Keratinocyte (primary cell): Measurements from ENCODE around the gene TMEM132C. TPM values are rescaled to one million over a fixed set of nuclear protein-coding genes. Genes with fewer than 3 reads are reported as not detected.

Source experiments
- DNase-seq: peaks from one replicate; pipeline ENCODE4 v3.0.0-alpha.2; 2011; ENCODE audit warnings: low read depth, missing footprints, low spot score
- FAIRE-seq: peaks from 2 replicates; lab custom pipeline; 2011; peaks lifted over from hg19 to GRCh38; lab: Jason Lieb, UNC
- H2AFZ ChIP-seq: 2 replicates; pipeline ENCODE4 v1.6.0; 2012; ENCODE audit warnings: low read length, control low read depth, inconsistent platforms; ENCODE audit not compliant: control insufficient read depth
- H3K27ac ChIP-seq: 2 replicates; pipeline ENCODE4 v1.5.1; 2011; ENCODE audit warnings: low read length; ENCODE audit not compliant: control insufficient read depth, insufficient read depth
- H3K27me3 ChIP-seq: 3 replicates; pipeline ENCODE4 v1.6.0; 2011; ENCODE audit warnings: low read length; ENCODE audit not compliant: control insufficient read depth, insufficient read depth; ENCODE audit errors: extremely low read depth
- H3K36me3 ChIP-seq, 2 experiments: 2 replicates in 1 of 2; 3 replicates in 1 of 2; pipeline ENCODE4 v1.5.1; 2011; ENCODE audit warnings: low read length in 2 of 2, mild to moderate bottlenecking in 1 of 2; ENCODE audit not compliant: control insufficient read depth in 2 of 2, insufficient read depth in 2 of 2; ENCODE audit errors: extremely low read depth in 1 of 2
- H3K4me1 ChIP-seq: 3 replicates; pipeline ENCODE4 v1.5.1; 2011; ENCODE audit warnings: low read length; ENCODE audit not compliant: control insufficient read depth, insufficient read depth; ENCODE audit errors: extremely low read depth
- H3K4me2 ChIP-seq: 3 replicates; pipeline ENCODE4 v1.6.0; 2011; ENCODE audit warnings: low read depth, low read length; ENCODE audit not compliant: control insufficient read depth, insufficient read depth; ENCODE audit errors: extremely low read depth
- H3K4me3 ChIP-seq, 3 experiments: fragments of 200-600 bp in 1 of 3; sonication (generic) in 1 of 3; 2 replicates in 2 of 3; 3 replicates in 1 of 3; pipeline ENCODE4 v1.5.1; 2011 to 2016; ENCODE audit warnings: low read length in 3 of 3, mild to moderate bottlenecking in 3 of 3, control low read depth in 2 of 3, inconsistent platforms in 1 of 3, low read depth in 1 of 3, mixed read lengths in 1 of 3, mixed run types in 1 of 3, moderate library complexity in 1 of 3; ENCODE audit not compliant: control insufficient read depth in 2 of 3, insufficient read depth in 2 of 3; ENCODE audit errors: extremely low read depth in 1 of 3
- H3K79me2 ChIP-seq: 2 replicates; pipeline ENCODE4 v1.6.0; 2012; ENCODE audit warnings: low read length; ENCODE audit not compliant: control insufficient read depth, insufficient read depth
- H3K9ac ChIP-seq: 3 replicates; pipeline ENCODE4 v1.6.0; 2011; ENCODE audit warnings: low read length; ENCODE audit not compliant: control insufficient read depth, insufficient read depth; ENCODE audit errors: extremely low read depth
- H3K9me1 ChIP-seq: 3 replicates; pipeline ENCODE4 v1.6.0; 2011; ENCODE audit warnings: low read length; ENCODE audit not compliant: control insufficient read depth, insufficient read depth; ENCODE audit errors: extremely low read depth
- H3K9me3 ChIP-seq: 2 replicates; pipeline ENCODE4 v1.5.1; 2012; ENCODE audit warnings: low read depth, low read length; ENCODE audit not compliant: control insufficient read depth
- H4K20me1 ChIP-seq: 3 replicates; pipeline ENCODE4 v1.6.0; 2011; ENCODE audit warnings: low read length; ENCODE audit not compliant: control insufficient read depth, insufficient read depth; ENCODE audit errors: extremely low read depth
- CTCF ChIP-seq, 3 experiments: IDR thresholded peaks in 1 of 3; conservative IDR thresholded peaks in 1 of 3; optimal IDR thresholded peaks in 1 of 3; 2 replicates in 2 of 3; 3 replicates in 1 of 3; pipeline versions ENCODE3 to v1.5.1; 2011; ENCODE audit warnings: low read length in 3 of 3, mild to moderate bottlenecking in 3 of 3, moderate library complexity in 2 of 3, control low read depth in 1 of 3, inconsistent platforms in 1 of 3; ENCODE audit not compliant: insufficient read depth in 2 of 3; ENCODE audit errors: extremely low read depth in 1 of 3
- EZH2 ChIP-seq: IDR thresholded peaks from one replicate; pipeline ENCODE4 v1.6.1; 2012; ENCODE audit warnings: inconsistent platforms, mild to moderate bottlenecking, low read length, moderate library complexity
- dilution Hi-C: fragments of 300-500 bp; cut with MboI; formaldehyde crosslinking; loops from one replicate; pipeline ENCODE4 v1.7.0; 2020; ENCODE audit warnings: low sequenced_read_pairs; ENCODE audit not compliant: extremely low pct_ligation_motif_present
- polyA plus RNA-seq, 5 experiments: library from polyadenylated mRNA; depleted of rRNA in 3 of 5; stranded (reverse) in 3 of 5; stranded (forward) in 1 of 5; unstranded in 1 of 5; fragments of >200 nt; gene quantifications; 1 replicate in 1 of 5; 2 replicates in 3 of 5; 3 replicates in 1 of 5; pipeline versions ENCODE4 v1.2.1 to v1.2.3, GENCODE V29; 2011 to 2012; ENCODE audit warnings: missing spikeins in 2 of 5, low read depth in 1 of 5, low replicate concordance in 1 of 5

The TMEM132C gene
- polyA plus RNA-seq, 1 donor (not counting 4 experiments of a cell fraction or from before 2014, with no cell fraction given): not detected

- no peak for TF ChIP-seq EZH2
- no peak for TF ChIP-seq CTCF (optimal IDR thresholded peaks at IDR 0.05 in 1 of 3, IDR thresholded peaks at IDR 0.05 in 1 of 3, conservative IDR thresholded peaks at IDR 0.05 in 1 of 3; ENCODE audit: extremely low read depth in 1 of 3, insufficient read depth in 2 of 3, low read length in 3 of 3)
- Histone ChIP-seq H3K79me2 (no peaks in the 10 kb centered on the region), H3K9ac (no peak overlapping the region), H3K4me3 (no peak overlapping the region), H4K20me1 (no peaks in the 10 kb centered on the region), H3K27ac (no peak overlapping the region), H3K36me3 (no peaks in the 10 kb centered on the region), H3K9me1 (no peaks in the 10 kb centered on the region), H3K9me3 (no peaks in the 10 kb centered on the region), H3K4me2 (no peak overlapping the region), H2AFZ (no peak overlapping the region), H3K4me1 (no peaks in the 10 kb centered on the region), H3K27me3 (no peaks in the 10 kb centered on the region)
- DNase-seq (no peak), FAIRE-seq (no peak)
- dilution Hi-C loops: no loop called here
Observed at GRCh38 chr12:128672428-128672827, 405.5 kb downstream of the TMEM132C start.

GRCh38 chr12:128672893-128673292 lies 405.9 kb downstream of the TMEM132C start:
- H3K27ac ChIP-seq: no peak overlapping the region
- dilution Hi-C loops: no loop called here
- H2AFZ ChIP-seq: no peak overlapping the region
- H3K4me1 ChIP-seq: no peaks in the 10 kb centered on the region
- H3K4me2 ChIP-seq: no peak overlapping the region
- TF ChIP-seq CTCF (optimal IDR thresholded peaks at IDR 0.05 in 1 of 3, IDR thresholded peaks at IDR 0.05 in 1 of 3, conservative IDR thresholded peaks at IDR 0.05 in 1 of 3; ENCODE audit: extremely low read depth in 1 of 3, insufficient read depth in 2 of 3, low read length in 3 of 3): no peak
- no peak for TF ChIP-seq EZH2
- FAIRE-seq (no peak), DNase-seq (no peak)
- no peaks in the 10 kb centered on the region for H3K36me3 ChIP-seq
- no peaks in the 10 kb centered on the region for H3K27me3 ChIP-seq
- H3K79me2 ChIP-seq: no peaks in the 10 kb centered on the region
- H3K9ac ChIP-seq: no peak overlapping the region
- H3K4me3 ChIP-seq: no peak overlapping the region
- H3K9me1 ChIP-seq: no peaks in the 10 kb centered on the region
- H3K9me3 ChIP-seq: no peaks in the 10 kb centered on the region
- no peaks in the 10 kb centered on the region for H4K20me1 ChIP-seq
